Measurements from ENCODE around the gene LETM1. TPM values are rescaled to one million over a fixed set of nuclear protein-coding genes. Genes with fewer than 3 reads are reported as not detected.

The LETM1 gene
- total and polyA plus RNA-seq, 2 of the 8 experiments (the other 6 are each of a cell fraction or from before 2014, with no cell fraction given): 19.8 to 50.1 TPM

DNA sequence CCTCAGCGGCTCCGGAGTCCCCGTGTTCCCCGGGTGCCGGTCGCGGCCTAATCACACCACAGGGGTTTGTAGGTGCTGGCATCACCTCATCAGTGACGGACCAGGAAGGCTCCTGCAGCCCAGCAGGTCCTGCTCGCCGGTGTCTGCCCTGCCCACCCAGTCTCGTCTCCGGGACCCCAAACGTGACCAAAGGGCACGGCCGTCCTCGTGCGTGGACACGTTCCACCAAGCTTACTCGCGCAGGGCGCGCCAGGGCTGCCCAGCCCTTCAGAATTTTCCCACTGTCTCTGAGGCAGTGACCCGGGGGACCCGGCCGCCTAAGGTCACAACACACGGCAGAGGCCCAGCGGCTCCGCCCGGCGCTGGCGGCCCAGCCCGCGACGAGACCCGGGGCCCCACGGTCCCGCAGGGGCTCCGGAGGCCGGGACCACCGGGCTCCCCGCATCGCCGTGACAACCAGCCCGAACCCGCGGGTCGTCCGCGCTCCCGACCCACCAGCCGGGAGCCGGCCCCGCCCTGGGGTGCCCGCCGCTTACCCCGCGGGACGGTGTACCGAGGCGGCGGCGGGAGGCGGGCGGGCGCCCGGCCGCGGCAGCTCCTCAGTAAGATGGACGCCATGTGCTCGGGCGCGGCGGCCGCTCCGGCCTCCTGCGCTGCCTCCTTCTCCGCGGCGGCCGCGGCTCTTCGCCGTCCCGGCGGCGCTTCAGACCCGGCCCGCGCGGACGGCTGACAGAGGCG, 454 bp downstream of the LETM1 start (continued):
- TF ChIP-seq SP2 (IDR thresholded peaks at IDR 0.05; ENCODE audit: low read length): no peak
- no peak for TF ChIP-seq KDM1A (IDR thresholded peaks at IDR 0.05; ENCODE audit: borderline replicate concordance, low read length)
- no peak for TF ChIP-seq JUND (IDR thresholded peaks at IDR 0.05; ENCODE audit: low read length)
- TF ChIP-seq SP4 (IDR thresholded peaks at IDR 0.05; ENCODE audit: low read length): no peak
- no peak for TF ChIP-seq NANOG (IDR thresholded peaks at IDR 0.05; ENCODE audit: insufficient read depth, low read depth, low read length, poor library complexity, severe bottlenecking)
- TF ChIP-seq CHD2 (IDR thresholded peaks at IDR 0.05; ENCODE audit: low read length): no peak
- TF ChIP-seq HDAC2 (IDR thresholded peaks at IDR 0.05; ENCODE audit: borderline replicate concordance in 1 of 2, low read depth in 2 of 2, low read length in 2 of 2): 0 out of 4 replicates have a peak, but pooled peaks of 1 of the 2 experiments have one; percentile 30
- TF ChIP-seq YY1 (IDR thresholded peaks at IDR 0.05; ENCODE audit: low read depth, low read length): no peak
- TF ChIP-seq BACH1 (IDR thresholded peaks at IDR 0.05; ENCODE audit: low read length): no peak
- no peak for TF ChIP-seq SIRT6 (IDR thresholded peaks at IDR 0.05; ENCODE audit: low read length)
- peak; percentile 62 for TF ChIP-seq PHF8 (conservative IDR thresholded peaks at IDR 0.05; ENCODE audit: low read depth, low read length)
- TF ChIP-seq FOSL1 (IDR thresholded peaks at IDR 0.05; ENCODE audit: insufficient read depth, low read depth, low read length): no peak
- no peak for TF ChIP-seq GTF2F1 (IDR thresholded peaks at IDR 0.05; ENCODE audit: borderline replicate concordance, low read depth, low read length)
- TF ChIP-seq MAFK (IDR thresholded peaks at IDR 0.05; ENCODE audit: low read depth, low read length): no peak
- TF ChIP-seq CBX8 (IDR thresholded peaks at IDR 0.05; ENCODE audit: borderline replicate concordance, low read depth, low read length): no peak
- TF ChIP-seq HDAC6 (IDR thresholded peaks at IDR 0.05; ENCODE audit: low read depth, low read length): no peak
- TF ChIP-seq EGR1 (IDR thresholded peaks at IDR 0.05; ENCODE audit: borderline replicate concordance, low read depth, low read length): no peak
- TF ChIP-seq ZNF274 (IDR thresholded peaks at IDR 0.05; ENCODE audit: borderline replicate concordance, extremely low read depth, low read length): no peak
- TF ChIP-seq, protein P1, sequence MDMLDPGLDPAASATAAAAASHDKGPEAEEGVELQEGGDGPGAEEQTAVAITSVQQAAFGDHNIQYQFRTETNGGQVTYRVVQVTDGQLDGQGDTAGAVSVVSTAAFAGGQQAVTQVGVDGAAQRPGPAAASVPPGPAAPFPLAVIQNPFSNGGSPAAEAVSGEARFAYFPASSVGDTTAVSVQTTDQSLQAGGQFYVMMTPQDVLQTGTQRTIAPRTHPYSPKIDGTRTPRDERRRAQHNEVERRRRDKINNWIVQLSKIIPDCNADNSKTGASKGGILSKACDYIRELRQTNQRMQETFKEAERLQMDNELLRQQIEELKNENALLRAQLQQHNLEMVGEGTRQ (IDR thresholded peaks at IDR 0.05; ENCODE audit: low read length): no peak
- TF ChIP-seq CEBPB (IDR thresholded peaks at IDR 0.05; ENCODE audit: low read depth, low read length): no peak
- TF ChIP-seq, protein P2, sequence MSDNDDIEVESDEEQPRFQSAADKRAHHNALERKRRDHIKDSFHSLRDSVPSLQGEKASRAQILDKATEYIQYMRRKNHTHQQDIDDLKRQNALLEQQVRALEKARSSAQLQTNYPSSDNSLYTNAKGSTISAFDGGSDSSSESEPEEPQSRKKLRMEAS (IDR thresholded peaks at IDR 0.05): no peak
